HG03342 (cell line): ENCODE measurements around the gene PPP1CA.

Source experiments
- ATAC-seq: cut with Tn5 transposase; IDR thresholded peaks from one replicate; pipeline ENCODE4 v1.9.1; 2021; ENCODE audit warnings: mild to moderate bottlenecking, moderate library complexity; ENCODE audit not compliant: unreplicated experiment

PPP1CA gene

GRCh38 chr11:67401495-67402191, at the start of gene PPP1CA:
PPP1CA (minus strand) TSS chr11:67401858; CDS start chr11:67401782, 76 bp downstream.
- peak; percentile 57 for ATAC-seq

- ATAC-seq: no peak
These were observed 49.4 kb upstream of the PPP1CA start for GRCh38 chr11:67450796-67451657.

- no peak for ATAC-seq
These were observed 47.6 kb upstream of the PPP1CA start for GRCh38 chr11:67449116-67449844.

GRCh38 chr11:67448220-67448609, 46.6 kb upstream of the PPP1CA start:
- ATAC-seq: no peak

- no peak for ATAC-seq
These were observed 43.9 kb upstream of the PPP1CA start for GRCh38 chr11:67445515-67445914.

- no peak for ATAC-seq
These were observed 41.1 kb upstream of the PPP1CA start for GRCh38 chr11:67442504-67443404.

- ATAC-seq: no peak
These were observed 40.2 kb upstream of the PPP1CA start for GRCh38 chr11:67441731-67442351.

GRCh38 chr11:67441098-67441563, 39.5 kb upstream of the PPP1CA start:
- ATAC-seq: no peak

- ATAC-seq: no peak
These were observed 38.8 kb upstream of the PPP1CA start for GRCh38 chr11:67440229-67441097.

- ATAC-seq: no peak
These were observed 37.9 kb upstream of the PPP1CA start for GRCh38 chr11:67439321-67440228.

- no peak for ATAC-seq
These were observed 36.7 kb upstream of the PPP1CA start for GRCh38 chr11:67438158-67438902.

- no peak for ATAC-seq
These were observed 36.1 kb upstream of the PPP1CA start for GRCh38 chr11:67437809-67438157.

GRCh38 chr11:67437082-67437808, 35.6 kb upstream of the PPP1CA start, which contains the start of gene PTPRCAP:
PTPRCAP (minus strand) TSS chr11:67437682; CDS start chr11:67437619, 63 bp downstream.
- ATAC-seq: no peak

GRCh38 chr11:67436459-67437081, 34.9 kb upstream of the PPP1CA start:
- peak; percentile 40 for ATAC-seq

- ATAC-seq: no peak
These were observed 34.2 kb upstream of the PPP1CA start for GRCh38 chr11:67435727-67436458.
